Medulla oblongata (tissue), 1 donor: ENCODE results near the gene F8.
A peak's percentile ranks its signal among the peaks of the same experiment; 100 is the strongest.

Source experiments
- DNase-seq: peaks from one replicate; pipeline ENCODE4 v3.0.0-alpha.2; 2015; ENCODE audit errors: extremely low spot score

The F8 gene

DNA sequence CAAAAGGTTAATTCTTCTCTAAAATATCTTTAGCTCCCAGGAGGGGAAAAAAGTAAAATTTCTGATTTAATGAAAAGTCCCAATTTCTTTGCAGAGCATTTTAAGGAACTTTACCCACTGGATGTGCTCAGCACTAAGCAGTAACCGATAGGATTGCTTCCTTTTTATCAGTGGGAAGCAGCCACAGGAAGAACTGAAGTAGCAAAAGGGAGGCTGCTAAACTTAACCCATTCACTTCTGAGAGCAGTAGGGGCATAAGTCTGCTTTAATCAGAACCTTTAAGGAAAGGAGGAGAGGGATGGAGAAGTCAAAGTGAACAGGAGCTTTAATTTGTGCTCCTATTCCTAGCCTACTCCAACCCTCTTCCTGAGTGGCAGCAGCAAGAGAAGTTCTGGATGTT, at the start of gene F8:
Gene F8, minus strand, starts transcription at position 139 of the 400 bp plus-strand sequence. CDS start 171 bp downstream, outside the sequence.
- DNase-seq, result no peak

DNA sequence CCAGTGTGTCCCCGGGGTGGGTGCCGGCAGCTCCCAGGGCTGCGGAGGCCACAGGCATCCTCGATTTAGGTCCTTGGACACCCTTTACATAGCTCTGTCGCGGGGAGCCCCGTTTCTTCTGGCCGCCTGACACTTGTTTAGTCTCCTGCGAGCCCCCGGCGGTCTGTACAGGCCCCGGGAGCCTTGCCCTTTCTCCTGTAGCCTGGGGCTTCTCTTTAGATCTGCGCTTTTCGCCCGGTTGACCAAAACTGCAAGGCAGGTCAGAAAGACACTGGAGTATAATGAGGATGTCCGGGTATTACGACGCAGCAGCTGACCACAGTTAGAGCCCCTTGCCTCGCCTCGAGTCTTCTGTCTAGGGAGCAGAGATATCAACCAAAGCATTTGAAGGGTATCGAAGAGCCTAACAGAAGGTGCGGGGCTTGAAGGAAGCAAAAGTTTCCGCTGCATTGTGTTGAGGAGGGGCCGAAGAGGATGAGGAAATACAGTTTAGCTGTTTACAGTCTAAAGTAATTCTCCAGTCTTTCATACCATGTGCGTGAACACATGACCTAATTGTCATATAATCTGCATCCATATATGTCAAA, 49.3 kb upstream of the F8 start:
- peak; percentile 9 for DNase-seq

DNA sequence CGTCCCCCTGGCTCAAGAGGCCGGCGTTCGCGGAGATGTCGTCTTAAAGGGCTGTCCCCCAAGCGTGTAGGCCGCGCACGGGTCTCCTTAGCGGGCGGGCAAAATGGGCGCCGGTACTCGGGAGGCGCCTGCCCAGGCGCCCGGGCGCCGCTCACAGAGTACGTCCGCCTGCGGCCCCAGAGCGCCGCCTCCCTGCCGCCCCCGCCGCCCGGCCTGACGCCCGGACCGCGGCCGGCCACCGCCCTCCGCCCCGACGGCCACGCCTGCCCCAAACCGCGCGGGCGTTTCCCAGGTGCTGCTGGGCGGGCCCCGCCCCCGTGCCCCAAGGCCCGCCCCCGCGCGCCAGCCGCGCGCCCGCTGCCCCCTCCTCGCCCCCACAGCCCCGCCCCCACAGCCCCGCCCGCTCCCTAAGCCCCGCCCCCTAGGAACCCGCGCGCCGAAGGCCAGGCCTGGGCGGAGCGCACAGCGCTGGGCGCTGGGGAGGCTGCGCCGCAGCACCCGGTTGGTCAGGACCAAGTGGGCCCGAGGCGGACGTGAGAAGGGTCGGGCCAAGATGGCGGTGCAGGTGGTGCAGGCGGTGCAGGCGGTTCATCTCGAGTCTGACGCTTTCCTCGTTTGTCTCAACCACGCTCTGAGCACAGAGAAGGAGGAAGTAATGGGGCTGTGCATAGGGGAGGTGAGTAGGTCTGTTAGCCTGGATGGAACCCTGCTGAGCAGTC, 48.6 kb upstream of the F8 start, which contains the start of the genes BRCC3, CMC4 and MTCP1:
Gene BRCC3, plus strand, starts transcription at position 534 of the 719 bp plus-strand sequence. Its CDS starts 20 bp downstream, at position 554.
Gene CMC4, minus strand, starts transcription at position 162 of the 719 bp plus-strand sequence. CDS start 7,113 bp downstream, outside the sequence.
Gene MTCP1, minus strand, starts transcription at position 162 of the 719 bp plus-strand sequence. CDS start 5,126 bp downstream, outside the sequence.
- DNase-seq, result peak; percentile 80

DNA sequence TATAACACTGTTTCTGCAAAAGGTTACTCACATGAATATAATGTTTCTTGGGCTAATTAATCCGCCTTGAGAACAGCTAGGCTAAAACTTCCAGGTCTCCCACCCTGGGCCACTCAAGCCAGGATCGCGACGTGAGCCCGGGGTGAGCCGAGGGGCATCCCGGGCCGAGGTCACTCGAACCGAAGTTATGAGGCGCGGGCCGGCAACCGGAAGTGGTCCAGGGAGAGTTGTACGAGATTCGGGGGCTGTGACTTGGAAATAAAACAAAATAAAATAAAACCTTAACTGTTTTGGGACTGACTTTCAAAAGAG, 48.1 kb upstream of the F8 start:
- DNase-seq, result no peak

DNA sequence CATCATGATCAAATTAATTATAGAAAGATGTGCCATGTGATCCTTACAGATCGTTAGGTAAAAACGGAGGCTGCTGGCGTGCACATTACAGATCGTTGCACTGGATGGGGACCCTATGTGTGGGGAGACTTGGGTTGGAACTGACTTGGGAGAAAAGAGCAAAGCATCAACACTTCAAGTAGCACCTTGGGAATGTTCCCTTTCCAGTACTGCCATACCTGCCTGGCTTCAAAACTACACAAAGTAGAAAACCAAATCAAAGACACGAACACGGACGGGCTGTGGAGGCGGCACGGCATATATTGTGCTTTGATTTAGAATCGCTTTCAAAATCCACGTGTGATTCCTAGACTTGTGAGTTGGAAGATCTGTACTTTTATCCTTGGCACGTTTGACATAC, 47.5 kb upstream of the F8 start:
- no peak for DNase-seq

DNA sequence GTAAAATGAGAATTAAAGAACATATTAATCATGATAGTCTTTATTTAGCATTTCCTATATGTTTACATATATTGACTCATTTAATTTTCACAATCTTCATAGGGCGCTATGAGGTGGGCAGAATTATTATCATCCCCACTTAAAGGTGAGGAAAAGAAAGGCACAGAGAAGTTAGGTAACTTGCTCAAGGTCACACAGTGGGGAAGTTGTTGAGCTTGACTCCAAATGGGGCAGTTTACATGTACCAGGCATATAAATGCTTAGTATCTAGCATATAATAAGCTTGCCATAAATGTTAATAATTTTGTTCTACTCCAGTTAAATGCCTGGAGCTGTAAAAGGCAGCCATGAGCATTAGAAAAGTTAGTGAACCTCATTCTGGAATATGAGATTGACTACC, 46.9 kb upstream of the F8 start:
- no peak for DNase-seq

DNA sequence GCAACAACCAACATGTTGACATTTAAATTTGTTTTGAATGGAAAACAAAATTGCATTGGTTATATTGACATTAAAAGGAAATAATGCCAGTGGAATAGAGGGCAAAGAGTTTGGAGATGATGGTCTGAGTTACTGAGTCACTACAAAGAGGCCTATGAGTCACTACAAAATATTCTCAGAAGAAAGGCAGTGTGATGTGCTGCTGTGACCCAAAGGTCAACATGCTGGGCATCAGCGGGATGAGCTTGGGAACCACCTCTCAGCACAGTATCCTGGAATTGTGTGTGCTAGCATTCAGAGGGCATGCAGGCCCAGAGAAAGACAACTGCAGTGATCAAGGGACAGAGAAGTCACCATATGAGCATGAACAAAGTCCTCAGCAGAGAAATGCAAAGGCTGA, 45.6 kb upstream of the F8 start:
- no peak for DNase-seq

DNA sequence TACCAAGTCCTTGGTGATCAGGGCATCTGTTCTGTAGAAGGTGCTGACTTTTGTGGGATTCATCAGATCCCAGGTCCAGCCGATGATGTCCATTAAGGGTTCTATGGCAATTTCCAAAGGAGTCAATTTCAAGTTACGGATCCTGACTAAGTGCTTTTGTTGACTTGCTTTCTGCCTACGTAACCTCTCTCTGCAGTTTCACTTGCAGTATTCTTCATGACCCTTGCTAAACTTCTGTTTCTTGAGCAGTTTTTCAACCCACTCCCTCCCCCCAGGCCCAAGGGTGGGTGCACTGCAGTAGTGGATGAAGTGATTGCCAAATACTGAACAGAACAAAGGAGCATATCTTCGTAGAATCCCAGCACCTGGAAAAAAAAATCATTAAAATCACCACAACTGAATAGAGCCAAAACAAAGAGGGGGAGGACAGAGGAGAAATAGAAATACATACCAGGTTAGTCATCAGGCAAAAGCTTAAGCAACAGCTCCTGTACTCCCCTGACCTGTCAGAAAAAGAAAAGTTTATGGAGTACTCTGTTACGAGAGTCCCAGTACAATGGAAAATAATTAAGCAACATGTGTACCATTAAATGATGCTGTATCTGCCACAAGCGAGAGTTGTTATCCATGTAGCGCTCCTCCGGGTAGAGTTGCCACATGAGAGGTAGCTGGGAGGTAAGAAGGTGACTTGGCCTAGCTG, 42.7 kb upstream of the F8 start:
- no peak for DNase-seq

DNA sequence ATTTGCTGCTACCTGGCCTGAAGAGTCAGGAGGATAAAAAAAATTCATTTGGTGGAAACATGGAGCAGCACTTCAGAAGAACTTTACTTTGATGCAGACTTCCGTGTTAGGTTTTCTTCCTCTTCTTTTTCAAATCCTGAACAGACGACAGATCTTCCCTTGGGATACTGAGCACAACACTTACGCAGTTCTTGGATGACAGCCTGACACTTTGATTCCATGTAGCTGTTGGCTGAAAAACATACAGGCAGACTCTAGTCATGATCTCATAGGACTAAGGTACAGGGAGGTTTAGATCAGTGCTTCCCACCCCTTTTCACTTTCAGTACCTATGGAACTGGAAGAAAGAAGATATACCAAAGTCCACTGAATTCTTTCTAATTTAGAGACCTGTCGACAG, 39.2 kb upstream of the F8 start:
- no peak for DNase-seq

DNA sequence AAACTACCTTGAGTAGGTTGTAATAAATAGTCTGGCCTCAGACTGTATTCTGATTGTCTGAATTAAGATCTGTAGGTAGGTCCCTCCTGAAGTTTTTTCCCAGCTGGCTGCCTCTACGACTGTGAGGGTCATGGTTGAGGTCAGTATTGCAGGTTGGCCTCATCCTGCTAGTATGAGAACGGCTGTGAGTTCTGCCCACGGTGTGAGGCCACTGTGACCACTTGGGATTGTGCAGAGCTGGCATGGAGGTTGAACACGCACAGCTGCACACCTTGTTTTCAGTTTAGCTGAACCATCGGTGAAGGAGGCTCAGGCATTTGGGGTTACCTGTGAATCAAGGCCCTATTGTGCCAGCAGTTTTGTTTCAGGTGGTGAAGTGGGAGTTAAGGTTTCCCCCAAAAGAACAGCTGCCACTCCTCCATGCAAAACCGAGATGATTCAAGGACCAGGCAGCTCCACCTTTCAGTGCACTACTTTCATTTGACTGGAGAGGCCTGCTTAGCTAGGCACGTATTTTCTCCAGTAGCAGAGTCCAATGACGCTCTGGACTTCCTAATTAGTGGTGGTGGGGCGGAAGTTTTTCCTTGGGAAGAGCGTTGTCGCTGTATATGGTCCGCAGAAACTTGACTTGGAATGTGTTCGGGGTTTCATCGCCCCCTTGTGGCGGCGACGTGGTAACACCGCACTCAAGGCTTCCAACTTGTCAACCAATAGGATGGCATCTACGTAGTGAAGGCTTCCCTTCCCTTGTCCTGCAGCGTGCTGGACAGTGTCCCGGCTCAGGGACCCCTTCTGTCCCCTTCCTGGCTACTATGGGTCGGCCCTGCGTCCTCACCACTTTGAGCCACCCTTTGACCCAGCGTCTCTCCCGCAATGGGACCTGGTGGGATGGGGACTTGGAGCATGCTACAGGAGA, 34.6 kb upstream of the F8 start:
- peak; percentile 69 for DNase-seq

DNA sequence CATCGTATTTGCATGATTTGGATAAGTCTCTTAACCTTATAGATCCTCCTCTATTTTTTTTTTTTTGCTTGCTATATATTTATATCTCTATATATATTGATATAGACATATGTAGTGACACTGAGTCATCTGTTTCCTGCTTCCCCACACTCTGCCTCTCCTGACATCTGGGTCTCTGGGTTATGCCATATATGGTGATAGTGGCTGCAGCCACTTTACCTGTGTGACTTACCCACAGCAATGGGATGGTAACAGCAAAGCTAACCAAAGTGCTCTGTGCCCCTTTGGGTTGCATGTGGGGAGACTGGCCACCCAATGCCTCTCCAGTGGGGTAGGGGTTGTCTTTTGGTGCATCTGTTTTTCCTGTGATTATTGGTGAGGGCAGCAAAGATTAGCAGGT, 33.9 kb upstream of the F8 start:
- no peak for DNase-seq

DNA sequence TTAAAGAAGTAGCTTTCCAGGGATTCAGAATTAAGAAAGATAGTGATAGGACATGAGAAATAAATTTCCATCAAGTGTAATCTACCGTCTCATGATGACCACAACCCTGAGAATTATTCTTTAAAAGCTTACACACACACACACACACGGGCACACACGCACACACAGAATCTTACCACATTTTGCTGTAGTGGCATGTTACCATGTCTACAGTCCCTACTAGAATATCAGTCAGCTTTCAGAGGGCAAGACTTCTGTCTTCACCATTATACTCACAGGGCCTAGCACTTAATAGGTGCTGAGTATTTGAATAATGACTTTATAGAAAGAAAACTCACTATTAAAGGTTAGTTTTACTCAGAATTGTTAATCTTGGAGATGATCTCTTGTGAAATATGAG, 33.0 kb upstream of the F8 start:
- DNase-seq, result no peak

DNA sequence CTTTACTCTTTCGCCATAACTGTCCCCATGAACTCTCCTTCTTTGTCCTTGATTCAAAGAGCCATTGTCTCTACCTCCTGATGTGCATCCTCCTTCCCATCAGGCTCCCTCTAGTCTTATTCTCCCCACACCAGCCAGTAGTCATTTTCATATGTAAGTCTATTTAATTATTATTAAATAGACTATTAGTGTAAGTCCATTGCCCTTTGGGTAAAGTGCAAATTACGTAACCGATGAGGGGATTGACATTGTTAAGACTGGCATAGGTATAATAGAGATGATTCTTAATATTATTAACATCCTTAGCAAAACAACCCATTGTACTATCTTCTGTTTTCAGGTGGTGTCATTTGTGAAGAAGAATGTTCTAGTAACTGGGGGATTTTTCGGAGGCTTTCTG, 31.7 kb upstream of the F8 start:
- DNase-seq, result peak; percentile 3

DNA sequence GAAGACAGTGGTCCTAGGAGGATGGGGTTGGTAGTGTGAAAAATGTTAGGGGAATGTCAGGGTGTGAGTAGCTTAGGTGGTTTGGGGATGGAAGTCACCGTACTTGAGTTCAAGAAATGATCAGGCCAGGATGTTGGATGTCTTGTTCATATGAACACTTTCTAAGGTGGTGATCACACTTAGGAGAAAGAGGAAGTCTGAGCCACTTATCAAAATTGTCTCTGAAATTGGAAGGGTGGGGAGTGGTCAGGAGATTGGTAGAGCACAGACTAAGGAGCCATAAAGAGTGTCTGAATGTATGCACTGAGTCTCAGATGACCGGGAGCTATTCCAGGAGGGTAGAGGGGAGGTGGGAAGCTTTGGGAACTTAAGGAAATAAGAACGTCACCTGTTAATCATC, 31.1 kb upstream of the F8 start:
- DNase-seq, result no peak

DNA sequence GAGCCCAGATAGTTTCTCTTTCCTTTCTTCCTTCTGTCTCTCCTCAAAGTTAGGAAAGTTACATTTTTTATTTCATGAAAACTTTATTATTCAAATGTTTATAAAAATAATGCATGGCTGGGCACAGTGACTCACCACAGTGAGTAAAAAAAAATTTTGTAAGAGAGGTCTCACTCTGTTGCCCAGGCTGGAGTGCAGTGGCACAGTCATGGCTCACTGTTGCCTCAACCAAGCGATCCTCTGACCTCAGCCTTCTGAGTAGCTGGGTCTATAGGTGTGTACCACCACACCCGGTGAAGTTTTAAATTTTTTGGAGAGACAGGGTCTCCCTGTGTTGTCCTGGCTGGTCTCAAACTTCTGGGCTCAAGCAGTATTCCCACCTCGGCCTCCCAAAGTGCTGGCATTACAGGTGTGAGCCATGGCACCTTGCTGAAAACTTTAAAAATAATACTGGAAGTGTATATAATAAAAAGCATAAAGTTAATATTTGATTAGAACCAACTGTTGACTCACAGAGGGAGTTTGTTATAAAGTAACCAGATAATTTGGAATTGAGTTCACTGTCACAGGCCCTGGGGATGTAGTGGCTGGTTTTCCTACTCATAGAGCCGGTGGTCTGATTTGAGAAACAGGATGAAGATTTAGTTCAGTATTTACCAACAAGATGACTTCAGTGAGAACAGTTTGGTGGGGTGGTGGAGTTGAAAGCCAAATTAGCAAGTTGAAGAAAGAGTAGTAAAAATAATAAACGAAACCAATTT, 30.4 kb upstream of the F8 start:
- no peak for DNase-seq

DNA sequence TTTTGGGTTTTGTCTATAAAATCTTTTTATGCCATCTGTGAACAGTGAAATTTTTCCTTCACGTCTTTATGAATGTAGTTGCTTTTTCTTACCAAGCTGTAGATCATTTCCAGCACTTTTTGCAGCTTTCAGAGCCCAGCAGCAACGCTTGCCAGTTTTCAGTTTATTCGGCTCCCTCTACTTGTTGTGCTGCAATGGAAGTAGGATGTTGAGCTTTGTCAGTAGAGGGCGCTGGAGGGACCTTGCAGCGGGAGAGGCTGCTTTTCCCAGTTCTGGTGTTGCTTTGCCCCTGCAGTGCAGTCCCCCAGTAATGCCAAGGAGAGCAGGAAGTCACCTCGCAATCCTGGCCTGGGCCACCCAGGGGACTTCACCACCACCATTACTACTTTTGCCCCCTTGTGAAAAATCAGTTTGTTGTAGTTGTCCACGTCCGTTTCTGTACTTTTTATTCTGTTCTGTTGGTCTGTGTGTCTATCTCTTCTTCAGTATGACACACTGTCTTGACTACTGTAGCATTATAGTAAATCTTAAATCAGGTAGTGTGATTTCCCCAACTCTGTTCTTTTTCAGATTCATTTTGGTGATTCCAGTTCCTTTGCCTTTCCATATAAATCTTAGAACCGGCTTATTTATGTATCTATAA, 26.6 kb upstream of the F8 start:
- DNase-seq, result peak; percentile 66

DNA sequence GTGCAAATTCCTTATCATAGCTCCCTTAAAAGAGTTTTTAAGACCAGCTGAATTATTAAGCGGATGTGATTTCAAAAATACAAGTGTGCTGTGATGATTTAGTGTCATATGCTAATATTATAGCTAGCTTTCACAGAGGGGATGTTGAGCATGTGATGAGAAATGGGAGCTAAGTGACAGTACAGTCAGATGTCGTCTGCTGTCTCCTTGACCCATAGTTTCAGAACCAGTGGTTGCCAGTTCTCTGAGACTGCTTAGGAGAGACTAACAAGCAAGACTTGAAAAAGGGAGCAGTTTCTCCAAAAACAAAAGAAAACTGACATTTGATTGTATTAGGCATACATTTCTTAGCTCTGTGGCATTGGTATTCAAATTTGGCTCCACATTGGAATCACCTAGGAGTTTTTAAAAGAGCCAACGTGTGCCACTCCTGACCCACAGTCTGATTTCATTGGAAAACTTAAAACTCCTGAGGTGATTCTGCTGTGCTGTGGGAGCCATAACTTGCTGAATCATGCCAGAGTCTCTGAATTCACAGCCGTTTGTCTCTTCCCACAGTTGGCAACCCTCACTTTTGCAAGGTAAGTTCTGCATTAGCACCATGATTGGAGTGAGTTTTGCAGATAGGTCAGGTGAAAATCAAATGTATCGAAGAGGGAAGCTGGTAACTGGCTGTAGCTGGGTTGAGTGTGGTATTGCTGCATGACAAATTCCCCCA, 24.4 kb upstream of the F8 start:
- DNase-seq, result no peak

DNA sequence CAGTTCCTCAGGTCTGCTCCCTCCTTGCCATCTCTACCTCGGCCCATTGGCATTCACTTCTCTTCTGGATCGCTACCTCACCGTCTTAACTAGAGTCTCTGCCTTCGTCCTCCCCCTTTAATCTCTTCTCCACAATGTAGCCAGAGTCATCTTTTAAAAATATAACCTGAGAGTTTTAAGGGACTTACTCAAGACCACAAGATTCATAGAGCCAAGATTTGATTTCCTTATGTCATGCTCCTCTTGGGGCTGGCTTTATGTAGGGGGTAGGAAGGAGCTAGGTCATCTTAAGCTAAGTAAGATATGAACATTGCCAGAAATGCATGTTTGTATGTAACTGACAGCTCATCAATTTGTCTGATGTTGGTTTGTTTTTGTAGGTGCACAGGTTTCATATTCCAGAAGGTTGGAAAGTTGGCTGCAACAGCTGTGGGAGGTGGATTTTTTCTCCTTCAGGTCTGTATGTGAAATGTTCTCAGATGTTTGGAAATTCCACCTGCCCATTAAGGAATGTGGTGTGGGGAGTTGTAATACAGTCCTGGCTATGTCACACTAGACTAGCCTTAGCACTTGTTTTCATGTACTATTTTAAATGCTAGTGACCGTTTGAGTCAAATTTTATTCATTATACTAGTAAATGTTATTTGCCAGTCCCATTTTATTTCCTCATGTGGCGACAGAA, 23.7 kb upstream of the F8 start:
- DNase-seq, result no peak

DNA sequence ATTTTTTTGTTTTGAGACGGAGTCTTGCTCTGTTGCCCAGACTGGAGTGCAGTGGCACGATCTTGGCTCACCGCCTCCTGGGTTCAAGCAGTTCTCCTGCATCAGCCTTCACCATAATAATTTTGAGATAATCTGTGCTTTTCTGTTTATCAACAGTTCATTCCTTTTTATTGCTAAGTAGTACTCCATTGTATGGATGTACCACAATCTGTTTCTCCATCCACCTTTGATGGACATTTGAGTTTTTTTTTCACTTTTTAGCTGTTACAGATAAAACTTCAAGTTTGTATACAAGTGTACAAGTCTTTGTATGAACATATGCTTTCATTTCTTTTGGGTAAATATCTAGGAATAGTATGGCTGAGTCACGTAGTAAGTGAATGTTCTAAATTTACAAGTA, 13.2 kb upstream of the F8 start:
- no peak for DNase-seq
